Neural cell (in vitro differentiated cells): ENCODE measurements around the gene ITGA4. TPM values are rescaled to one million over a fixed set of nuclear protein-coding genes. Genes with fewer than 3 reads are reported as not detected.

Experiments used
- H2AFZ ChIP-seq: fragments of 200-600, 300-800 bp; sonication (generic), shearing (Covaris generic); 2 replicates; pipeline ENCODE4 v1.6.0; 2014; ENCODE audit warnings: low read depth, mild to moderate bottlenecking, antibody characterized with exemption, low read length, moderate library complexity
- H3F3A ChIP-seq: fragments of 200-600 bp; shearing (Covaris generic); 2 replicates; pipeline ENCODE4 v1.6.1; 2016; ENCODE audit warnings: mild to moderate bottlenecking, moderate library complexity, mixed read lengths, antibody characterized with exemption, low read length; ENCODE audit not compliant: insufficient read depth, poor library complexity, severe bottlenecking
- H3K27ac ChIP-seq: fragments of 200-600, 300-800 bp; sonication (generic), shearing (Covaris generic); 2 replicates; pipeline ENCODE4 v1.5.1; 2014; ENCODE audit warnings: mild to moderate bottlenecking, low read length, moderate library complexity
- H3K27me3 ChIP-seq: fragments of 300-800, 200-600 bp; sonication (generic), shearing (Covaris generic); 2 replicates; pipeline ENCODE4 v1.6.0; 2014; ENCODE audit warnings: mild to moderate bottlenecking, low read depth, low read length, moderate library complexity; ENCODE audit not compliant: insufficient read depth
- H3K36me3 ChIP-seq: fragments of 300-800, 200-600 bp; sonication (generic), shearing (Covaris generic); 2 replicates; pipeline ENCODE4 v1.5.1; 2014; ENCODE audit warnings: mild to moderate bottlenecking, antibody characterized with exemption, low read length, moderate library complexity; ENCODE audit not compliant: insufficient read depth
- H3K4me2 ChIP-seq: fragments of 300-800, 200-600 bp; sonication (generic), shearing (Covaris generic); 2 replicates; pipeline ENCODE4 v1.6.0; 2014; ENCODE audit warnings: mild to moderate bottlenecking, low read length
- H3K4me3 ChIP-seq: fragments of 300-800, 200-600 bp; sonication (generic), shearing (Covaris generic); 2 replicates; pipeline ENCODE4 v1.5.1; 2014; ENCODE audit warnings: mild to moderate bottlenecking, low read length, moderate library complexity
- H3K79me2 ChIP-seq: fragments of 200-600 bp; shearing (Covaris generic); replicated peaks from 2 replicates; pipeline ENCODE4 v1.6.0; 2014; ENCODE audit warnings: mild to moderate bottlenecking, low read length, moderate library complexity; ENCODE audit not compliant: insufficient read depth
- H3K9ac ChIP-seq: fragments of 300-800, 200-600 bp; sonication (generic), shearing (Covaris generic); 2 replicates; pipeline ENCODE4 v1.6.1; 2016; ENCODE audit warnings: mild to moderate bottlenecking, low read length, mixed read lengths
- H3K9me2 ChIP-seq: fragments of 200-600 bp; shearing (Covaris generic); 2 replicates; pipeline ENCODE4 v1.6.1; 2016; ENCODE audit warnings: mild to moderate bottlenecking, low read length, mixed read lengths; ENCODE audit not compliant: insufficient read depth
- H3K9me3 ChIP-seq: fragments of 200-600, 300-800 bp; sonication (generic), shearing (Covaris generic); 2 replicates; pipeline ENCODE4 v1.6.1; 2016; ENCODE audit warnings: mild to moderate bottlenecking, mixed run types, low read length, moderate library complexity, mixed read lengths
- H4K20me1 ChIP-seq: fragments of 200-600 bp; shearing (Covaris generic); 2 replicates; pipeline ENCODE4 v1.6.1; 2016; ENCODE audit warnings: mild to moderate bottlenecking, mixed run types; ENCODE audit not compliant: insufficient read depth
- EP300 ChIP-seq: fragments of 450-650 bp; conservative IDR thresholded peaks from 2 replicates; pipeline ENCODE4 v1.6.1; 2014; ENCODE audit warnings: antibody characterized with exemption, mild to moderate bottlenecking, moderate library complexity; ENCODE audit not compliant: poor library complexity, severe bottlenecking
- EZH2 ChIP-seq: fragments of 200-600, 300-800 bp; shearing (Covaris generic), sonication (generic); IDR thresholded peaks from 2 replicates; pipeline ENCODE4 v1.6.1; 2014; ENCODE audit warnings: antibody characterized with exemption, low read length, borderline replicate concordance, mild to moderate bottlenecking; ENCODE audit not compliant: insufficient read depth, poor library complexity, severe bottlenecking
- MXI1 ChIP-seq: fragments of 450-650 bp; conservative IDR thresholded peaks from 2 replicates; pipeline ENCODE4 v1.6.1; 2014; ENCODE audit warnings: antibody characterized with exemption, mild to moderate bottlenecking; ENCODE audit not compliant: poor library complexity, severe bottlenecking
- POLR2AphosphoS5 ChIP-seq: IDR thresholded peaks from 2 replicates; pipeline ENCODE4 v1.6.1; 2012
- RAD21 ChIP-seq: fragments of 450-650 bp; conservative IDR thresholded peaks from 2 replicates; pipeline ENCODE4 v1.6.1; 2014; ENCODE audit warnings: antibody characterized with exemption, mild to moderate bottlenecking, moderate library complexity
- SMC3 ChIP-seq: fragments of 450-650 bp; conservative IDR thresholded peaks from 2 replicates; pipeline ENCODE4 v1.6.1; 2014; ENCODE audit warnings: antibody characterized with exemption, mild to moderate bottlenecking, moderate library complexity; ENCODE audit not compliant: poor library complexity
- TAF1 ChIP-seq: IDR thresholded peaks from 2 replicates; pipeline ENCODE4 v1.6.1; 2012; ENCODE audit warnings: low read depth
- polyA plus RNA-seq: library from polyadenylated mRNA; depleted of rRNA; stranded (reverse); fragments of >200 nt; gene quantifications from 2 replicates; pipeline ENCODE4 v1.2.3, GENCODE V29; 2014
- TF ChIP-seq, protein P1 (sequence below): fragments of 450-650 bp; IDR thresholded peaks from 2 replicates; pipeline ENCODE4 v1.5.1; 2014; ENCODE audit warnings: antibody characterized with exemption, mild to moderate bottlenecking, moderate library complexity; ENCODE audit not compliant: poor library complexity, severe bottlenecking
- TF ChIP-seq, protein P2 (sequence below): IDR thresholded peaks from 2 replicates; pipeline ENCODE4 v1.6.1; 2012; ENCODE audit warnings: borderline replicate concordance

The ITGA4 gene
- polyA plus RNA-seq, 1 donor from 2014 or later: 0.40 TPM

DNA sequence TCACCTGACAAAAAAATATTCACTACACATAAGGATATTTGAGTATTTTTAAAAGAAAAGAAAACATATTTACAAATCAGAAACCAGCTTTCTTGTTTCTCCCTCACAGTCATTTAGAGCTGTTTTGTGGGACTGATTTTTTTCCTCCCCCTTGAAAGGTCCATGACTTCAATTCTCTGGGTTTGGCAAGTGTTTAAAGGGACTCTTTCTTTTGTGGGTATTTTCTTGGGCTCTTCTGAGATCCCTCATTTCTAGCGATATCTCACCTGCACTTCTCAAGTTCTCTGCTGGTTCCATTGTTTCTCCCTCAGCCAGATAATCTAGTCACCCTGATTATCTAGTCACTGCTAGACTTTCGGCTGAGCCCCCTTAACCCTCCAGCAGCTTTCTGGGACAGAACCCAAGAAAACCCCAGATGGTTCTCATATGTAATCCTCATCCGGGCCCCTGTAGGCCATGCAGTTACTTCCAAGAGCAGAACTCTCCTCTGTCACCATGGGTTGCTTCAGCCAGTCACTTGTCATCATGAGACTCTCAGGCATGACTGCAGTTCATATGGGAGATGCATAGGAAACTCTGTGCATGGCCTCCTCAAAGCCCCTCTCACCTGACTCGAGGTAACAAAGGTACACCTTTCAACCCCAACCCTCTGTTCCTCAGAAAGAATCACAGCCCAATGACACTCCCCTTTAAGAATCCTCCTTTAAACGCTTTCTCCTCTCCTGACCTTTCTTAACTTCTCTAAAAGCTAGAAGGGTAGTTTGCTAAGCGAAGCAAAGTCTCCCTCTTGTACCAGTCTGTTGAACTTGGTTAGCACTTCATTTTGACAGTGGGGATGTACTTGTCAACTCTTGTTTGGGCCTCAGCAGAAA is 36.7 kb upstream of the ITGA4 start:
- Histone ChIP-seq H2AFZ (no peak overlapping the region), H3K9ac (no peak overlapping the region), H3K27me3 (no peaks in the 10 kb centered on the region), H3K9me3 (no peaks in the 10 kb centered on the region), H3K9me2 (no peaks in the 10 kb centered on the region), H3F3A (no peaks in the 10 kb centered on the region), H3K27ac (no peak overlapping the region), H3K79me2 (no peaks in the 10 kb centered on the region), H3K4me2 (no peak overlapping the region), H3K4me3 (no peak overlapping the region), H3K36me3 (no peaks in the 10 kb centered on the region), H4K20me1 (no peaks in the 10 kb centered on the region)
- TF ChIP-seq, protein P1, sequence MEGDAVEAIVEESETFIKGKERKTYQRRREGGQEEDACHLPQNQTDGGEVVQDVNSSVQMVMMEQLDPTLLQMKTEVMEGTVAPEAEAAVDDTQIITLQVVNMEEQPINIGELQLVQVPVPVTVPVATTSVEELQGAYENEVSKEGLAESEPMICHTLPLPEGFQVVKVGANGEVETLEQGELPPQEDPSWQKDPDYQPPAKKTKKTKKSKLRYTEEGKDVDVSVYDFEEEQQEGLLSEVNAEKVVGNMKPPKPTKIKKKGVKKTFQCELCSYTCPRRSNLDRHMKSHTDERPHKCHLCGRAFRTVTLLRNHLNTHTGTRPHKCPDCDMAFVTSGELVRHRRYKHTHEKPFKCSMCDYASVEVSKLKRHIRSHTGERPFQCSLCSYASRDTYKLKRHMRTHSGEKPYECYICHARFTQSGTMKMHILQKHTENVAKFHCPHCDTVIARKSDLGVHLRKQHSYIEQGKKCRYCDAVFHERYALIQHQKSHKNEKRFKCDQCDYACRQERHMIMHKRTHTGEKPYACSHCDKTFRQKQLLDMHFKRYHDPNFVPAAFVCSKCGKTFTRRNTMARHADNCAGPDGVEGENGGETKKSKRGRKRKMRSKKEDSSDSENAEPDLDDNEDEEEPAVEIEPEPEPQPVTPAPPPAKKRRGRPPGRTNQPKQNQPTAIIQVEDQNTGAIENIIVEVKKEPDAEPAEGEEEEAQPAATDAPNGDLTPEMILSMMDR: no peak
- TF ChIP-seq SMC3: no peak
- TF ChIP-seq EP300: no peak
- TF ChIP-seq RAD21: no peak
- no peak for TF ChIP-seq TAF1
- no peak for TF ChIP-seq MXI1
- TF ChIP-seq POLR2AphosphoS5: no peak
- no peak for TF ChIP-seq EZH2
- TF ChIP-seq, protein P2, sequence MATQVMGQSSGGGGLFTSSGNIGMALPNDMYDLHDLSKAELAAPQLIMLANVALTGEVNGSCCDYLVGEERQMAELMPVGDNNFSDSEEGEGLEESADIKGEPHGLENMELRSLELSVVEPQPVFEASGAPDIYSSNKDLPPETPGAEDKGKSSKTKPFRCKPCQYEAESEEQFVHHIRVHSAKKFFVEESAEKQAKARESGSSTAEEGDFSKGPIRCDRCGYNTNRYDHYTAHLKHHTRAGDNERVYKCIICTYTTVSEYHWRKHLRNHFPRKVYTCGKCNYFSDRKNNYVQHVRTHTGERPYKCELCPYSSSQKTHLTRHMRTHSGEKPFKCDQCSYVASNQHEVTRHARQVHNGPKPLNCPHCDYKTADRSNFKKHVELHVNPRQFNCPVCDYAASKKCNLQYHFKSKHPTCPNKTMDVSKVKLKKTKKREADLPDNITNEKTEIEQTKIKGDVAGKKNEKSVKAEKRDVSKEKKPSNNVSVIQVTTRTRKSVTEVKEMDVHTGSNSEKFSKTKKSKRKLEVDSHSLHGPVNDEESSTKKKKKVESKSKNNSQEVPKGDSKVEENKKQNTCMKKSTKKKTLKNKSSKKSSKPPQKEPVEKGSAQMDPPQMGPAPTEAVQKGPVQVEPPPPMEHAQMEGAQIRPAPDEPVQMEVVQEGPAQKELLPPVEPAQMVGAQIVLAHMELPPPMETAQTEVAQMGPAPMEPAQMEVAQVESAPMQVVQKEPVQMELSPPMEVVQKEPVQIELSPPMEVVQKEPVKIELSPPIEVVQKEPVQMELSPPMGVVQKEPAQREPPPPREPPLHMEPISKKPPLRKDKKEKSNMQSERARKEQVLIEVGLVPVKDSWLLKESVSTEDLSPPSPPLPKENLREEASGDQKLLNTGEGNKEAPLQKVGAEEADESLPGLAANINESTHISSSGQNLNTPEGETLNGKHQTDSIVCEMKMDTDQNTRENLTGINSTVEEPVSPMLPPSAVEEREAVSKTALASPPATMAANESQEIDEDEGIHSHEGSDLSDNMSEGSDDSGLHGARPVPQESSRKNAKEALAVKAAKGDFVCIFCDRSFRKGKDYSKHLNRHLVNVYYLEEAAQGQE: no peak

DNA sequence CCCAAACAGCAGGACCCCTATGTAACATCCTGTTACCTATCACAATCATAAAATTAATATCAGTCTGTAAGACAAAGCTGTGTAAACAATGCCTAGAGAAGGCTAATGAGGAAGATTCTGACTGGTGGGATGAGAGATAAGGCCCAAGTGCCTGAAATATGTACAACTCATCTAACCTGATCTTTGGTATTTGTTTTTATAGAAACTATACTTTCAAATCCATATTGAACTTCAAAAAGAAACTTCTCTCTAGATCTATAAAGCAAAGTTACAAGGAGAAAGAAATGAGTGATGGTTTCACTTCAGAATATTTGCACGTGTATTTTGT is 36.1 kb upstream of the ITGA4 start:
- TF ChIP-seq, protein P1: no peak
- Histone ChIP-seq H3K4me3 (no peak overlapping the region), H3K36me3 (no peaks in the 10 kb centered on the region)

More for the DNA sequence above, 36.1 kb upstream of the ITGA4 start:
- Histone ChIP-seq H3K79me2 (no peaks in the 10 kb centered on the region), H3K9me2 (no peaks in the 10 kb centered on the region), H3K27me3 (no peaks in the 10 kb centered on the region), H3F3A (no peaks in the 10 kb centered on the region), H3K9ac (no peak overlapping the region), H3K4me2 (no peak overlapping the region), H3K9me3 (no peaks in the 10 kb centered on the region), H4K20me1 (no peaks in the 10 kb centered on the region), H3K27ac (no peak overlapping the region), H2AFZ (no peak overlapping the region)
